Measurements from ENCODE around the gene METTL27. TPM values are rescaled to one million over a fixed set of nuclear protein-coding genes. Genes with fewer than 3 reads are reported as not detected.
"Not testable (repeated sequence)": the region's sequence is repeated elsewhere in the genome, so short reads cannot be mapped to it uniquely, and the experiment has no call there.

Gene METTL27
- total and polyA plus RNA-seq, 4 donors = 1.0 to 1.7 (median 1.6) TPM

DNA sequence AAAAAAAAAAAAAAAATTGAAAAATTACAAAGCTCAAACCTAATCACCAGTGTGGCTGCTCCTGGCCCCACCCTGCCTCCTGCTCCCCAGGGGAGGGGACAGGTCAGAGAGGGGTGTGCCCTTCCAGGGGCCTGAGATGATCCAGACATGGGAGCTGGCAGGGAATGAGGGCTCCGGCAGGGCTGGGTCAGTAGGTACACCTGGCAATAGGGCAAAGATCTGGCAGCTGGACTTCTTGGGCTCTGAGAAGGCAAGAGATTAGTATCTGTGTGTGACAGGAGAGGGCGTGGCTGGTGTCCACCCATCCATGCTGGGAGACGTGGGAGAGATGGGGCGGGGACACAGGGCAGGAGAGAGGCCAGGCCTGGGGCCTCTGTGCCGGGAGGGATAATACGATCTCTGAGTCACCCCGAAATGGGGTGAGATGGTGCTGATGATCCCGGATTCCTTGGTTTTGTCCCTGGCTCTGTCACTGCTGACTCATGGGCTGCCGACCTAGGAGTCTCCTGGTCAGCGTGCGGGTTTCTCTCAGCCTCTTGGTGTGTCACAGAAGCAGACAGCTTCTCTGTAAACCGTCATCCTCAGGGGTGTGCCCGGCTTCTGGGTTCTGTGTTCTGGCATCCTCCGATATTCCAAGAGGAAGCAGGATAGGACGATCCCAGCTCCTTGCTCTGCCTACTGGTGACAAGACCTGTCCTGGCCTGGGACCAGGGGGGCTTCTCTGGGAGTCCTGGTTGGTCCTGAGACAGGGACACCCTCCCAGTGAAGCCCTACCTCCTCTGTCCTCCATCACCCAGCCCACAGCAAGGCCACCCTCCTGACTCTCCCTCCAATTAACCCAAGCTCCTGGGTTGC is 19.8 kb downstream of the METTL27 start:
- DNase-seq (ENCODE audit: low spot score) = peak; percentile 69
- H3K4me3 ChIP-seq (ENCODE audit: low read depth in 1 of 3, low read length in 3 of 3) = no peak overlapping the region
- WGBS = 75% methylated on average over 15 of the region's 15 CpGs
- TF ChIP-seq EGR1 (IDR thresholded peaks at IDR 0.05; ENCODE audit: low read depth in 2 of 2) (no peak), YY1 (IDR thresholded peaks at IDR 0.05) (no peak), ATF3 (IDR thresholded peaks at IDR 0.05) (no peak), SP1 (IDR thresholded peaks at IDR 0.05) (no peak)
- no peaks in the 10 kb centered on the region for H3K36me3 ChIP-seq (ENCODE audit: control insufficient read depth in 4 of 4, insufficient read depth in 3 of 4, low read depth in 1 of 4, low read length in 3 of 4)
- peaks cover 0 to 2% (median under 1%) of the 10 kb centered on the region in 4 donors for H3K4me1 ChIP-seq (ENCODE audit: control insufficient read depth in 4 of 4, insufficient read depth in 4 of 4, low read length in 3 of 4)
- H3K27ac ChIP-seq (ENCODE audit: low read depth in 1 of 2, low read length in 2 of 2) = no peak overlapping the region
- H3K9ac ChIP-seq (ENCODE audit: low read depth in 1 of 2, low read length in 2 of 2) = no peak overlapping the region
- no peaks in the 10 kb centered on the region for H3K27me3 ChIP-seq (ENCODE audit: control insufficient read depth in 4 of 4, insufficient read depth in 4 of 4, low read length in 3 of 4)
- H3K9me3 ChIP-seq (ENCODE audit: control insufficient read depth in 4 of 4, low read length in 3 of 4) = no peaks in the 10 kb centered on the region

DNA sequence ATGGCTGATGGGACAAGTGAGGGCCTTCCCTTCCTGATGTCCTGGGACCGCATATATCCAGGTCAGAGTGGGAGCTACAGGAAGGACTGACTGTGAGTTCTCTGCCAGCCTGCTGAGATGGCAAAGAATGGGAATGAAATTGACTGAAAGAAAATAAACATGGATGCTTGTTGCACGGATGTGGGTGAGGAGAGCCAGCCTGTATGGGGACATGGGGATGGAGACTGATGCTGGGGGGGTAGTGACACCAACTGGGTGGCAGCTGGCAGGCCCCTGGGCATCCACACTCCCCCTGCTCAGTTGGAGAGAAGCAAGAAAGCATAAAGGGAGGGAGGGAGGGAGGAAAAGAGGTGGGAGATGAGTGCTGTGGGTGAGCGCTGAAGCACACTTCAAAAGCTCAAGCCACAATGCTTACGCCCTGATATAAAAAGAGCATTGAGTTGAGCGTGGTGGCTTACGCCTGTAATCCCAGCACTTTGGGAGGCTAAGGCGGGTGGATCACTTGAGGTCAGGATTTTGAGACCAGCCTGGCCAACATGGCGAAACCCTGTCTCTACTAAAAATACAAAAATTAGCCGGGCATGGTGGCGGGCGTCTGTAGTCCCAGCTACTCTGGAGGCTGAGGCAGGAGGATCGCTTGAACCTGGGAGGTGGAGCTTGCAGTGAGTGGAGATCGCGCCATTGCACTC is 20.6 kb downstream of the METTL27 start:
- H3K9me3 ChIP-seq (ENCODE audit: control insufficient read depth in 4 of 4, low read length in 3 of 4); H3K36me3 ChIP-seq (ENCODE audit: control insufficient read depth in 4 of 4, insufficient read depth in 3 of 4, low read depth in 1 of 4, low read length in 3 of 4); H3K4me1 ChIP-seq (ENCODE audit: control insufficient read depth in 4 of 4, insufficient read depth in 4 of 4, low read length in 3 of 4); H3K4me3 ChIP-seq (ENCODE audit: low read depth in 1 of 3, low read length in 3 of 3); H3K27ac ChIP-seq (ENCODE audit: low read depth in 1 of 2, low read length in 2 of 2); H3K9ac ChIP-seq (ENCODE audit: low read depth in 1 of 2, low read length in 2 of 2); H3K27me3 ChIP-seq (ENCODE audit: control insufficient read depth in 4 of 4, insufficient read depth in 4 of 4, low read length in 3 of 4); DNase-seq (ENCODE audit: low spot score): not testable (repeated sequence)
- WGBS = 91% methylated on average over 14 of the region's 14 CpGs

DNA sequence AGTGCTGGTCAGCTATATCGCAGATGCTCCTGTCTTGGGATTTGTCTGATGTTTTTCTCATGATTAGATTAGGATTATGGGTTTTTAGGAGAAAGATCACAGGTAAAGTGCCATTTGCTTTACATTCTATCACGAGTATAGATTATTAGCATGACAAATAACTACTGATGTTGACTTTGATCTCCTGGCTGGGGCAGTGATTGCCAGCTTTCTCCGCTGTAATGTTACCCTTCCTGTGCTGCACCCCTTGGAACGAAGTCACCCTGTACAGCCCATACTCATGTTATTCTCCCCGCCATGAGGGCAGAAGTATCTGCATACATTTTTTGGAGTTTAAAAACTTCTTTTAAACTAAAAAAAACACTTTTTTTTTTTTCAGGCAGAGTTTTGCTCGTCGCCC is 22.3 kb downstream of the METTL27 start:
- 87% methylated on average over 7 of the region's 7 CpGs for WGBS
- Histone ChIP-seq H3K4me3 (ENCODE audit: low read depth in 1 of 3, low read length in 3 of 3) (no peak overlapping the region), H3K9me3 (ENCODE audit: control insufficient read depth in 4 of 4, low read length in 3 of 4) (no peaks in the 10 kb centered on the region), H3K27me3 (ENCODE audit: control insufficient read depth in 4 of 4, insufficient read depth in 4 of 4, low read length in 3 of 4) (no peaks in the 10 kb centered on the region), H3K36me3 (ENCODE audit: control insufficient read depth in 4 of 4, insufficient read depth in 3 of 4, low read depth in 1 of 4, low read length in 3 of 4) (no peaks in the 10 kb centered on the region), H3K4me1 (ENCODE audit: control insufficient read depth in 4 of 4, insufficient read depth in 4 of 4, low read length in 3 of 4) (no peaks in the 10 kb centered on the region), H3K9ac (ENCODE audit: low read depth in 1 of 2, low read length in 2 of 2) (no peak overlapping the region), H3K27ac (ENCODE audit: low read depth in 1 of 2, low read length in 2 of 2) (no peak overlapping the region)
- DNase-seq (ENCODE audit: low spot score) = no peak
- TF ChIP-seq ATF3 (IDR thresholded peaks at IDR 0.05) (no peak), HNF4G (IDR thresholded peaks at IDR 0.05) (no peak), JUND (IDR thresholded peaks at IDR 0.05) (no peak), ZBTB33 (IDR thresholded peaks at IDR 0.05) (no peak), EGR1 (IDR thresholded peaks at IDR 0.05; ENCODE audit: low read depth in 2 of 2) (no peak), TAF1 (conservative IDR thresholded peaks at IDR 0.05) (no peak), FOXA1 (IDR thresholded peaks at IDR 0.05) (no peak), FOXA2 (IDR thresholded peaks at IDR 0.05) (no peak), HNF4A (conservative IDR thresholded peaks at IDR 0.05) (no peak), RXRA (IDR thresholded peaks at IDR 0.05) (no peak), NR2F2 (IDR thresholded peaks at IDR 0.05) (no peak), GABPA (IDR thresholded peaks at IDR 0.05 in 1 of 2, conservative IDR thresholded peaks at IDR 0.05 in 1 of 2) (no peak)
- TF ChIP-seq, protein P1, sequence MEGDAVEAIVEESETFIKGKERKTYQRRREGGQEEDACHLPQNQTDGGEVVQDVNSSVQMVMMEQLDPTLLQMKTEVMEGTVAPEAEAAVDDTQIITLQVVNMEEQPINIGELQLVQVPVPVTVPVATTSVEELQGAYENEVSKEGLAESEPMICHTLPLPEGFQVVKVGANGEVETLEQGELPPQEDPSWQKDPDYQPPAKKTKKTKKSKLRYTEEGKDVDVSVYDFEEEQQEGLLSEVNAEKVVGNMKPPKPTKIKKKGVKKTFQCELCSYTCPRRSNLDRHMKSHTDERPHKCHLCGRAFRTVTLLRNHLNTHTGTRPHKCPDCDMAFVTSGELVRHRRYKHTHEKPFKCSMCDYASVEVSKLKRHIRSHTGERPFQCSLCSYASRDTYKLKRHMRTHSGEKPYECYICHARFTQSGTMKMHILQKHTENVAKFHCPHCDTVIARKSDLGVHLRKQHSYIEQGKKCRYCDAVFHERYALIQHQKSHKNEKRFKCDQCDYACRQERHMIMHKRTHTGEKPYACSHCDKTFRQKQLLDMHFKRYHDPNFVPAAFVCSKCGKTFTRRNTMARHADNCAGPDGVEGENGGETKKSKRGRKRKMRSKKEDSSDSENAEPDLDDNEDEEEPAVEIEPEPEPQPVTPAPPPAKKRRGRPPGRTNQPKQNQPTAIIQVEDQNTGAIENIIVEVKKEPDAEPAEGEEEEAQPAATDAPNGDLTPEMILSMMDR (IDR thresholded peaks at IDR 0.05; ENCODE audit: low read depth, low read length, missing input control) = no peak
- TF ChIP-seq, protein P2, sequence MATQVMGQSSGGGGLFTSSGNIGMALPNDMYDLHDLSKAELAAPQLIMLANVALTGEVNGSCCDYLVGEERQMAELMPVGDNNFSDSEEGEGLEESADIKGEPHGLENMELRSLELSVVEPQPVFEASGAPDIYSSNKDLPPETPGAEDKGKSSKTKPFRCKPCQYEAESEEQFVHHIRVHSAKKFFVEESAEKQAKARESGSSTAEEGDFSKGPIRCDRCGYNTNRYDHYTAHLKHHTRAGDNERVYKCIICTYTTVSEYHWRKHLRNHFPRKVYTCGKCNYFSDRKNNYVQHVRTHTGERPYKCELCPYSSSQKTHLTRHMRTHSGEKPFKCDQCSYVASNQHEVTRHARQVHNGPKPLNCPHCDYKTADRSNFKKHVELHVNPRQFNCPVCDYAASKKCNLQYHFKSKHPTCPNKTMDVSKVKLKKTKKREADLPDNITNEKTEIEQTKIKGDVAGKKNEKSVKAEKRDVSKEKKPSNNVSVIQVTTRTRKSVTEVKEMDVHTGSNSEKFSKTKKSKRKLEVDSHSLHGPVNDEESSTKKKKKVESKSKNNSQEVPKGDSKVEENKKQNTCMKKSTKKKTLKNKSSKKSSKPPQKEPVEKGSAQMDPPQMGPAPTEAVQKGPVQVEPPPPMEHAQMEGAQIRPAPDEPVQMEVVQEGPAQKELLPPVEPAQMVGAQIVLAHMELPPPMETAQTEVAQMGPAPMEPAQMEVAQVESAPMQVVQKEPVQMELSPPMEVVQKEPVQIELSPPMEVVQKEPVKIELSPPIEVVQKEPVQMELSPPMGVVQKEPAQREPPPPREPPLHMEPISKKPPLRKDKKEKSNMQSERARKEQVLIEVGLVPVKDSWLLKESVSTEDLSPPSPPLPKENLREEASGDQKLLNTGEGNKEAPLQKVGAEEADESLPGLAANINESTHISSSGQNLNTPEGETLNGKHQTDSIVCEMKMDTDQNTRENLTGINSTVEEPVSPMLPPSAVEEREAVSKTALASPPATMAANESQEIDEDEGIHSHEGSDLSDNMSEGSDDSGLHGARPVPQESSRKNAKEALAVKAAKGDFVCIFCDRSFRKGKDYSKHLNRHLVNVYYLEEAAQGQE (IDR thresholded peaks at IDR 0.05) = no peak

Data from liver (tissue), 9 donors.